ENCODE measurements around the gene SEPTIN8.

SEPTIN8 gene

GRCh38 chr5:132776131-132776937 lies 705 bp downstream of the SEPTIN8 start:
- H2BK12ac ChIP-seq (ENCODE audit: low read length in 2 of 2) = no peak overlapping the region
- peak; percentile 65 for DNase-seq
- peak overlapping the region; percentile 78 to 85 for H3K4me3 ChIP-seq (ENCODE audit: insufficient read depth in 1 of 2, low read depth in 1 of 2, low read length in 2 of 2)
- H3K79me1 ChIP-seq (replicated peaks; ENCODE audit: low read length, poor library complexity, severe bottlenecking) = peaks cover 39% of the 10 kb centered on the region
- H3K4ac ChIP-seq (ENCODE audit: low read depth in 1 of 2, low read length in 2 of 2) = peak overlapping the region; percentile 26 to 57
- peak overlapping the region; percentile 88 for H3K27ac ChIP-seq (ENCODE audit: low read length, poor library complexity, severe bottlenecking)
- H3K23ac ChIP-seq (ENCODE audit: low read length in 2 of 2) = no peak overlapping the region
- peak overlapping the region; percentile 36 for H2AK5ac ChIP-seq (ENCODE audit: low read length, severe bottlenecking)
- H3K9me3 ChIP-seq (ENCODE audit: control insufficient read depth, low read length) = no peaks in the 10 kb centered on the region
- peak overlapping the region; percentile 76 for H2BK5ac ChIP-seq (ENCODE audit: low read depth, low read length, poor library complexity, severe bottlenecking)
- H3K4me2 ChIP-seq (ENCODE audit: low read length, poor library complexity, severe bottlenecking) = peak overlapping the region; percentile 93
- H4K8ac ChIP-seq (ENCODE audit: low read length) = peak overlapping the region; percentile 90
- H2BK120ac ChIP-seq (ENCODE audit: low read depth, low read length) = peak overlapping the region; percentile 73
- peaks cover 46% of the 10 kb centered on the region for H3K4me1 ChIP-seq (ENCODE audit: control insufficient read depth, insufficient read depth, low read depth, low read length)
- H3K14ac ChIP-seq (ENCODE audit: low read length in 2 of 2) = no peak overlapping the region
- H4K91ac ChIP-seq (ENCODE audit: low read length) = peak overlapping the region; percentile 46
- WGBS = 4% methylated on average over 38 of the region's 39 CpGs
- H2BK15ac ChIP-seq (ENCODE audit: low read depth, poor library complexity, severe bottlenecking) = peak overlapping the region; percentile 79
- peak overlapping the region; percentile 78 for H3K9ac ChIP-seq (ENCODE audit: low read length)
- peaks cover 0 to 9% of the 10 kb centered on the region in 2 experiments for H3K27me3 ChIP-seq (ENCODE audit: control insufficient read depth in 1 of 2, insufficient read depth in 1 of 2, low read length in 2 of 2)
- peak overlapping the region; percentile 73 for H2AFZ ChIP-seq (ENCODE audit: low read depth, low read length)
- peaks cover 0 to 21% of the 10 kb centered on the region in 2 experiments for H3K36me3 ChIP-seq (ENCODE audit: control insufficient read depth in 1 of 2, insufficient read depth in 2 of 2, low read depth in 1 of 2, low read length in 2 of 2)
- peak overlapping the region; percentile 46 to 65 for H3K18ac ChIP-seq (ENCODE audit: low read depth in 1 of 2, low read length in 2 of 2)

- no peak overlapping the region for H4K91ac ChIP-seq (ENCODE audit: low read length)
- H3K4me1 ChIP-seq (ENCODE audit: control insufficient read depth, insufficient read depth, low read depth, low read length) = peaks cover 50% of the 10 kb centered on the region
- no peak overlapping the region for H4K8ac ChIP-seq (ENCODE audit: low read length)
- H3K9me3 ChIP-seq (ENCODE audit: control insufficient read depth, low read length) = no peaks in the 10 kb centered on the region
- peak overlapping the region in 1 of 2 experiments; percentile 85 for H3K4me3 ChIP-seq (ENCODE audit: insufficient read depth in 1 of 2, low read depth in 1 of 2, low read length in 2 of 2)
- peaks cover 0 to 23% of the 10 kb centered on the region in 2 experiments for H3K36me3 ChIP-seq (ENCODE audit: control insufficient read depth in 1 of 2, insufficient read depth in 2 of 2, low read depth in 1 of 2, low read length in 2 of 2)
- H3K79me1 ChIP-seq (replicated peaks; ENCODE audit: low read length, poor library complexity, severe bottlenecking) = peaks cover 39% of the 10 kb centered on the region
- H3K27ac ChIP-seq (ENCODE audit: low read length, poor library complexity, severe bottlenecking) = peak overlapping the region; percentile 88
- no peak overlapping the region for H2BK12ac ChIP-seq (ENCODE audit: low read length in 2 of 2)
- H2AK5ac ChIP-seq (ENCODE audit: low read length, severe bottlenecking) = no peak overlapping the region
- no peak overlapping the region for H3K4ac ChIP-seq (ENCODE audit: low read depth in 1 of 2, low read length in 2 of 2)
- H2AFZ ChIP-seq (ENCODE audit: low read depth, low read length) = no peak overlapping the region
- no peak overlapping the region for H3K18ac ChIP-seq (ENCODE audit: low read depth in 1 of 2, low read length in 2 of 2)
- 87% methylated on average over 6 of the region's 7 CpGs for WGBS
- no peak overlapping the region for H3K14ac ChIP-seq (ENCODE audit: low read length in 2 of 2)
- H2BK120ac ChIP-seq (ENCODE audit: low read depth, low read length) = no peak overlapping the region
- H2BK15ac ChIP-seq (ENCODE audit: low read depth, poor library complexity, severe bottlenecking) = no peak overlapping the region
- H3K23ac ChIP-seq (ENCODE audit: low read length in 2 of 2) = no peak overlapping the region
- H2BK5ac ChIP-seq (ENCODE audit: low read depth, low read length, poor library complexity, severe bottlenecking) = no peak overlapping the region
- peak overlapping the region; percentile 78 for H3K9ac ChIP-seq (ENCODE audit: low read length)
- H3K27me3 ChIP-seq (ENCODE audit: control insufficient read depth in 1 of 2, insufficient read depth in 1 of 2, low read length in 2 of 2) = peaks cover 0 to 9% of the 10 kb centered on the region in 2 experiments
- peak overlapping the region; percentile 7 for H3K4me2 ChIP-seq (ENCODE audit: low read length, poor library complexity, severe bottlenecking)
- DNase-seq = peak; percentile 26
Measured at GRCh38 chr5:132775476-132775961, 1.5 kb downstream of the SEPTIN8 start.

- H2AFZ ChIP-seq (ENCODE audit: low read depth, low read length) = no peak overlapping the region
- H2AK5ac ChIP-seq (ENCODE audit: low read length, severe bottlenecking) = peak overlapping the region; percentile 84
- no peak overlapping the region for H2BK5ac ChIP-seq (ENCODE audit: low read depth, low read length, poor library complexity, severe bottlenecking)
- peak overlapping the region; percentile 88 for H3K27ac ChIP-seq (ENCODE audit: low read length, poor library complexity, severe bottlenecking)
- H2BK15ac ChIP-seq (ENCODE audit: low read depth, poor library complexity, severe bottlenecking) = no peak overlapping the region
- H2BK12ac ChIP-seq (ENCODE audit: low read length in 2 of 2) = peak overlapping the region in 1 of 2 experiments; percentile 64
- peaks cover 0 to 23% of the 10 kb centered on the region in 2 experiments for H3K36me3 ChIP-seq (ENCODE audit: control insufficient read depth in 1 of 2, insufficient read depth in 2 of 2, low read depth in 1 of 2, low read length in 2 of 2)
- H3K14ac ChIP-seq (ENCODE audit: low read length in 2 of 2) = peak overlapping the region in 1 of 2 experiments; percentile 21
- H4K8ac ChIP-seq (ENCODE audit: low read length) = no peak overlapping the region
- H3K4ac ChIP-seq (ENCODE audit: low read depth in 1 of 2, low read length in 2 of 2) = no peak overlapping the region
- no peak overlapping the region for H2BK120ac ChIP-seq (ENCODE audit: low read depth, low read length)
- H4K91ac ChIP-seq (ENCODE audit: low read length) = no peak overlapping the region
- no peaks in the 10 kb centered on the region for H3K9me3 ChIP-seq (ENCODE audit: control insufficient read depth, low read length)
- peaks cover 50% of the 10 kb centered on the region for H3K4me1 ChIP-seq (ENCODE audit: control insufficient read depth, insufficient read depth, low read depth, low read length)
- peak overlapping the region in 1 of 2 experiments; percentile 85 for H3K4me3 ChIP-seq (ENCODE audit: insufficient read depth in 1 of 2, low read depth in 1 of 2, low read length in 2 of 2)
- peak overlapping the region; percentile 48 for H3K4me2 ChIP-seq (ENCODE audit: low read length, poor library complexity, severe bottlenecking)
- no peak for DNase-seq
- H3K27me3 ChIP-seq (ENCODE audit: control insufficient read depth in 1 of 2, insufficient read depth in 1 of 2, low read length in 2 of 2) = peaks cover 0 to 8% of the 10 kb centered on the region in 2 experiments
- 96% methylated on average over 5 of the region's 5 CpGs for WGBS
- H3K79me1 ChIP-seq (replicated peaks; ENCODE audit: low read length, poor library complexity, severe bottlenecking) = peaks cover 39% of the 10 kb centered on the region
- peak overlapping the region in 1 of 2 experiments; percentile 67 for H3K23ac ChIP-seq (ENCODE audit: low read length in 2 of 2)
- no peak overlapping the region for H3K18ac ChIP-seq (ENCODE audit: low read depth in 1 of 2, low read length in 2 of 2)
- peak overlapping the region; percentile 78 for H3K9ac ChIP-seq (ENCODE audit: low read length)
Measured at GRCh38 chr5:132774896-132775295, 2.1 kb downstream of the SEPTIN8 start.

DNA sequence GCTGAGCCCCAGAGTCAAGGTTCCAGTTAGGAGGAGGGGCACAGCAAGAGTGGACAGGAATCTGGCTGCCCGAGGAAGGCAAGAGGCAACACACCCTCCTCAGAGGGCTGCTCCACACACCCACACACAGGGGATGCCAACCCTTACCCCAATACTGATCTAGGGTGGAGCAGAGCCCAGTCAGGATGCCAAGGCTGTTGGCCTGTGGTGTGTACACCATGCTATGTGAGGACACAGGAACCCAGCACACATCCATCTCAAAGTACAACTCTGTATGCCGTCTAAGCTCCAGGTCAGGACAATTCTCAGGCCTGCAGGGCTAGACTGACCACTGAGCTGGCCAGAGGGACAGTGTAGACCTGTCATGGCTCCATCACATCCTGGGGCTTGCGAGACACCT lies 2.6 kb downstream of the SEPTIN8 start:
- H3K4me2 ChIP-seq (ENCODE audit: low read length, poor library complexity, severe bottlenecking) = no peak overlapping the region
- no peak for DNase-seq
- 90% methylated on average over 3 of the region's 3 CpGs for WGBS

More for the DNA sequence above, 2.6 kb downstream of the SEPTIN8 start:
- Histone ChIP-seq H3K36me3 (ENCODE audit: control insufficient read depth in 1 of 2, insufficient read depth in 2 of 2, low read depth in 1 of 2, low read length in 2 of 2) (peaks cover 0 to 23% of the 10 kb centered on the region in 2 experiments), H2AK5ac (ENCODE audit: low read length, severe bottlenecking) (peak overlapping the region; percentile 84), H2BK12ac (ENCODE audit: low read length in 2 of 2) (peak overlapping the region in 1 of 2 experiments; percentile 18), H4K8ac (ENCODE audit: low read length) (no peak overlapping the region), H4K91ac (ENCODE audit: low read length) (no peak overlapping the region), H2AFZ (ENCODE audit: low read depth, low read length) (no peak overlapping the region), H2BK5ac (ENCODE audit: low read depth, low read length, poor library complexity, severe bottlenecking) (no peak overlapping the region), H3K27me3 (ENCODE audit: control insufficient read depth in 1 of 2, insufficient read depth in 1 of 2, low read length in 2 of 2) (peaks cover 0 to 6% of the 10 kb centered on the region in 2 experiments), H3K27ac (ENCODE audit: low read length, poor library complexity, severe bottlenecking) (no peak overlapping the region), H3K23ac (ENCODE audit: low read length in 2 of 2) (no peak overlapping the region), H3K14ac (ENCODE audit: low read length in 2 of 2) (peak overlapping the region in 1 of 2 experiments; percentile 86), H3K79me1 (replicated peaks; ENCODE audit: low read length, poor library complexity, severe bottlenecking) (peaks cover 42% of the 10 kb centered on the region), H3K4me3 (ENCODE audit: insufficient read depth in 1 of 2, low read depth in 1 of 2, low read length in 2 of 2) (peak overlapping the region in 1 of 2 experiments; percentile 85), H3K9ac (ENCODE audit: low read length) (no peak overlapping the region), H2BK15ac (ENCODE audit: low read depth, poor library complexity, severe bottlenecking) (no peak overlapping the region), H3K9me3 (ENCODE audit: control insufficient read depth, low read length) (no peaks in the 10 kb centered on the region), H3K4me1 (ENCODE audit: control insufficient read depth, insufficient read depth, low read depth, low read length) (peaks cover 50% of the 10 kb centered on the region), H3K4ac (ENCODE audit: low read depth in 1 of 2, low read length in 2 of 2) (peak overlapping the region in 1 of 2 experiments; percentile 17), H3K18ac (ENCODE audit: low read depth in 1 of 2, low read length in 2 of 2) (peak overlapping the region in 1 of 2 experiments; percentile 26), H2BK120ac (ENCODE audit: low read depth, low read length) (no peak overlapping the region)

Measured in mesenchymal stem cell (in vitro differentiated cells and primary cell).